T-helper 9 cell (primary cell): ENCODE measurements around the gene SEPTIN10.
"Not testable (repeated sequence)": the region's sequence is repeated elsewhere in the genome, so short reads cannot be mapped to it uniquely, and the experiment has no call there.

ENCODE experiments used
- DNase-seq: peaks from one replicate; pipeline ENCODE4 v3.0.0-alpha.2; 2020

SEPTIN10 gene

GRCh38 chr2:109597283-109597682 lies 16.5 kb downstream of the SEPTIN10 start:
- DNase-seq = no peak

- DNase-seq = no peak
Observed at GRCh38 chr2:109595644-109596043, 18.1 kb downstream of the SEPTIN10 start.

GRCh38 chr2:109594246-109594885 lies 19.4 kb downstream of the SEPTIN10 start:
- no peak for DNase-seq

GRCh38 chr2:109592905-109593304 lies 20.9 kb downstream of the SEPTIN10 start:
- DNase-seq = no peak

GRCh38 chr2:109591206-109591605 lies 22.6 kb downstream of the SEPTIN10 start:
- DNase-seq = no peak

GRCh38 chr2:109586687-109587086 lies 27.1 kb downstream of the SEPTIN10 start:
- no peak for DNase-seq

GRCh38 chr2:109582928-109583895 lies 30.6 kb downstream of the SEPTIN10 start:
- DNase-seq = no peak

- not testable (repeated sequence) for DNase-seq
Observed at GRCh38 chr2:109577630-109578029, 36.1 kb downstream of the SEPTIN10 start.

GRCh38 chr2:109575373-109575772 lies 38.4 kb downstream of the SEPTIN10 start:
- no peak for DNase-seq

- no peak for DNase-seq
Observed at GRCh38 chr2:109563980-109564550, 49.7 kb downstream of the SEPTIN10 start.

- DNase-seq = no peak
Observed at GRCh38 chr2:109563288-109563687, 50.5 kb downstream of the SEPTIN10 start.

GRCh38 chr2:109562421-109562820 lies 51.3 kb downstream of the SEPTIN10 start:
- no peak for DNase-seq

GRCh38 chr2:109560265-109560664 lies 53.5 kb downstream of the SEPTIN10 start:
- no peak for DNase-seq

- no peak for DNase-seq
Observed at GRCh38 chr2:109558076-109558882, 55.5 kb downstream of the SEPTIN10 start.

- DNase-seq = no peak
Observed at GRCh38 chr2:109557309-109557708, 56.5 kb downstream of the SEPTIN10 start.

- no peak for DNase-seq
Observed at GRCh38 chr2:109555346-109555900, 58.3 kb downstream of the SEPTIN10 start.

GRCh38 chr2:109554758-109555157 lies 59.0 kb downstream of the SEPTIN10 start:
- DNase-seq = no peak

- DNase-seq = no peak
Observed at GRCh38 chr2:109549016-109549590, 64.7 kb downstream of the SEPTIN10 start.

GRCh38 chr2:109547280-109547679 lies 66.5 kb downstream of the SEPTIN10 start:
- no peak for DNase-seq

- peak; percentile 28 for DNase-seq
Observed at GRCh38 chr2:109545828-109546713, 67.7 kb downstream of the SEPTIN10 start.

- no peak for DNase-seq
Observed at GRCh38 chr2:109542384-109542783, 71.4 kb downstream of the SEPTIN10 start.
